Right forelimb (tissue), 1 donor: ENCODE results near the gene AGBL5.

Experiments used
- DNase-seq: peaks from one replicate; pipeline ENCODE4 v3.0.0-alpha.2; 2018

Gene AGBL5

GRCh38 chr2:27050996-27051901 is at the start of gene AGBL5:
TSS of gene AGBL5 (plus strand) at chr2:27051668. CDS start at chr2:27052959, 1,291 bp downstream.
- peak; percentile 97 for DNase-seq

- DNase-seq: no peak
Observed at GRCh38 chr2:27001950-27002349, 49.5 kb upstream of the AGBL5 start.

GRCh38 chr2:27003007-27003406 is 48.5 kb upstream of the AGBL5 start:
- DNase-seq: no peak

GRCh38 chr2:27003857-27004256 is 47.6 kb upstream of the AGBL5 start:
- DNase-seq: no peak

GRCh38 chr2:27006602-27007415 is 44.7 kb upstream of the AGBL5 start:
- no peak for DNase-seq

GRCh38 chr2:27007416-27008374 is 43.8 kb upstream of the AGBL5 start:
- DNase-seq: no peak

- DNase-seq: no peak
Observed at GRCh38 chr2:27008678-27009077, 42.8 kb upstream of the AGBL5 start.

- DNase-seq: no peak
Observed at GRCh38 chr2:27009083-27009482, 42.4 kb upstream of the AGBL5 start.

GRCh38 chr2:27009716-27010115 is 41.8 kb upstream of the AGBL5 start:
- no peak for DNase-seq

- DNase-seq: no peak
Observed at GRCh38 chr2:27010139-27010538, 41.3 kb upstream of the AGBL5 start.

- no peak for DNase-seq
Observed at GRCh38 chr2:27013738-27014137, 37.7 kb upstream of the AGBL5 start.

GRCh38 chr2:27014771-27015433 is 36.6 kb upstream of the AGBL5 start:
- no peak for DNase-seq

- DNase-seq: peak; percentile 70
Observed at GRCh38 chr2:27016801-27017325, 34.6 kb upstream of the AGBL5 start.

- peak; percentile 30 for DNase-seq
Observed at GRCh38 chr2:27018142-27018541, 33.3 kb upstream of the AGBL5 start.

GRCh38 chr2:27019459-27019858 is 32.0 kb upstream of the AGBL5 start:
- DNase-seq: peak; percentile 29

GRCh38 chr2:27019931-27020855 is 31.3 kb upstream of the AGBL5 start:
- DNase-seq: peak; percentile 49

- peak; percentile 22 for DNase-seq
Observed at GRCh38 chr2:27021253-27022049, 30.0 kb upstream of the AGBL5 start.

GRCh38 chr2:27023740-27024139 is 27.7 kb upstream of the AGBL5 start:
- DNase-seq: peak; percentile 34

GRCh38 chr2:27024188-27024587 is 27.3 kb upstream of the AGBL5 start:
- peak; percentile 40 for DNase-seq

- DNase-seq: peak; percentile 37
Observed at GRCh38 chr2:27024812-27025211, 26.7 kb upstream of the AGBL5 start.
